Erythroblast (primary cell): ENCODE measurements around the gene FAM174C.

Source experiments
- DNase-seq, 2 experiments: peaks; one replicate each; lab custom pipeline; 2025; lab: John Stamatoyannopoulos, UW
- GATA1 ChIP-seq: IDR thresholded peaks from 2 replicates; pipeline ENCODE4 v1.6.1; 2011; ENCODE audit warnings: low read depth, mild to moderate bottlenecking, control low read depth, low read length, moderate library complexity
- POLR2A ChIP-seq: IDR thresholded peaks from 2 replicates; pipeline ENCODE4 v1.6.1; 2011; ENCODE audit warnings: mild to moderate bottlenecking, low read length

The FAM174C gene

GRCh38 chr19:1275260-1275975 is at the start of gene FAM174C:
TSS of gene FAM174C (plus strand) at chr19:1275530. CDS start at chr19:1275550, 20 bp downstream.
- TF ChIP-seq POLR2A: peak; percentile 93
- TF ChIP-seq GATA1: no peak
- peak; percentile 98 for DNase-seq

DNA sequence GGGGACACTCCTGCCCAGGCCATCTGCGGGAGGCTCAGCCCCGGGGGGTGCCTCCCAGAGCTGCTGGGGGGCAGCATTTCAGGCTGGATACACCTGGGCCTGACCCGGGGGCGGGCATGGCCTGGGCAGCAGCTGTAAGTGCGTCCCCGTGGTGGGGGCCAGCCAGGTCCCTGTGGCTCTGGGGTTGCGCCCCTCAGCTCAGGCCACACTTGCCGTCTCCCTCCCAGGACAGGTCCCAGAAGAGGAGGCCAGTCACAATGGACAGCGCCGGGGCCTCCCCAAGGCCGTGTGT is 49.2 kb upstream of the FAM174C start:
- TF ChIP-seq GATA1: no peak
- TF ChIP-seq POLR2A: no peak
- DNase-seq: no peak

DNA sequence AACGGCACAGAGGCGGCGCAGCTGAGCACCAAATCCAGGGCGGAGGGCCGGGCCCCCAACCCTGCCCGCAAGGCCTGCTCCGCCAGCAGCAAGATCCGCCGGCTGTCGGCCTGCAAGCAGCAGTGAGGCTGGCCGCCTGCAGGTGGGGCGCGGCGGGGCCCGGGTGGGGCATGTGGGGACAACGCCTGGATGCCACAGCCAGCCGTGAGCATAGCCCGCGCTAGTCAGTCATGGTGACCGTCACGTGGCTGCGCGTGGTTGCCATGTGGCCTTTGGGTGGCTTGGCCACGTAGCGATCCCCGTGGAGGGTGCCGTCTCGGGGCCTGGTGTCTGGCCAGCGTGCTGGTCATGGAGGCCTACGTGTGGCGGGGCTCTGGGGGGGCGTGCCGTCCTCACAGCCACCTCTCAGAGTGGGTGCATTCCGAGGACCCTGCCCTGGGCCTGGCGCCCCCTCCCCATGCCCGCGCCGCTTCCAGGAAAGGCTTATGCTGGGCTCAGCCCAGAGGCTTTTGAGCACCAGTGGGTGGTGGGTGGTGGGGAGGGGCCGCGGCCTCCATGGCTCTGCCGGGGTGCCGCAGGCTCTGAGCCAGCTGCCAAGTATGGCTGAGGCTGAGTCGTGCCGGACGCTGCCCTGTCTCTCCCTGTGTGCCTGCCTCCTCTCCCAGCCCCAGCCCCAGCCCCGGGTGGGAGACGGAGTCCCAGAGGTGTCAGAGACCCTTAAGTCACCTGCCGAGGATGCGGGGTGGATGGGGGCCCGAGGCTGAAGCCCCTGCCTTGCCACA is 48.6 kb upstream of the FAM174C start:
- no peak for DNase-seq
- TF ChIP-seq GATA1 (no peak), POLR2A (no peak)

GRCh38 chr19:1227304-1228054 is 47.9 kb upstream of the FAM174C start:
- TF ChIP-seq GATA1 (no peak), POLR2A (no peak)
- peak in 1 of 2 experiments; percentile 37 for DNase-seq

DNA sequence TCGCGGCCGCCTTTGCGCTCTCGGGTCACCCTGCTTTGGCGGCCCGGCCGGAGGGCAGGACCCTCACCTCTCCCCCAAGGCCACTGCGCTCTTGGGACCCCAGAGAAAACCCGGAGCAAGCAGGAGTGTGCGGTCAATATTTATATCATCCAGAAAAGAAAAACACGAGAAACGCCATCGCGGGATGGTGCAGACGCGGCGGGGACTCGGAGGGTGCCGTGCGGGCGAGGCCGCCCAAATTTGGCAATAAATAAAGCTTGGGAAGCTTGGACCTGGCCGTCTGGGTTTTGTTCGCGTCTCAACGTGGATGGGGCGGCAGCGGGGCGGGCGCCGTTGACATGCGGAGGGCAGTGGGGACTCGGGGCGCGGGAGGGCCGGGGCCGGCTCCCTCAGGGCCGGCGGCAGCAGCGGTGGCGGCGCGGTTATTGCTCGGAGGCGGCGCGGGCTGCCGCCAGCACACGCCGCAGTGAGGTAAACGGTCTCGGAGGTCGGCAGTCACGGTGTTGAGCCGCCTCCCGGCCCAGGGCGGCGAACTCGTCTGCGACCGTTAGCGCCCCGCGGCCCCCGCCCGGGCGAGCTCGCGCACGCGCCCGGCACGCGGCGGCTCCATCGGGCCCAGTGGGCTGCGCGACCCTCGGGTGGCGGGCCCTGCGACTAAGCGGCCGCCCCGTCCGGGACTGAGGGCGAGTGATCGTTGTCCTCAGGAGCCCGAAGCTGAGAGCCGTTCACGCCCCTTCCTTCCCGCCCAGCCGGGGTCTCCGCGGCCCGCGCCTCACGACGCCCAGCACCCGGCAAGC is 47.0 kb upstream of the FAM174C start:
- no peak for DNase-seq
- no peak for TF ChIP-seq POLR2A
- TF ChIP-seq GATA1: no peak

GRCh38 chr19:1229056-1229923 is 46.0 kb upstream of the FAM174C start:
- no peak for DNase-seq
- no peak for TF ChIP-seq GATA1
- TF ChIP-seq POLR2A: no peak

DNA sequence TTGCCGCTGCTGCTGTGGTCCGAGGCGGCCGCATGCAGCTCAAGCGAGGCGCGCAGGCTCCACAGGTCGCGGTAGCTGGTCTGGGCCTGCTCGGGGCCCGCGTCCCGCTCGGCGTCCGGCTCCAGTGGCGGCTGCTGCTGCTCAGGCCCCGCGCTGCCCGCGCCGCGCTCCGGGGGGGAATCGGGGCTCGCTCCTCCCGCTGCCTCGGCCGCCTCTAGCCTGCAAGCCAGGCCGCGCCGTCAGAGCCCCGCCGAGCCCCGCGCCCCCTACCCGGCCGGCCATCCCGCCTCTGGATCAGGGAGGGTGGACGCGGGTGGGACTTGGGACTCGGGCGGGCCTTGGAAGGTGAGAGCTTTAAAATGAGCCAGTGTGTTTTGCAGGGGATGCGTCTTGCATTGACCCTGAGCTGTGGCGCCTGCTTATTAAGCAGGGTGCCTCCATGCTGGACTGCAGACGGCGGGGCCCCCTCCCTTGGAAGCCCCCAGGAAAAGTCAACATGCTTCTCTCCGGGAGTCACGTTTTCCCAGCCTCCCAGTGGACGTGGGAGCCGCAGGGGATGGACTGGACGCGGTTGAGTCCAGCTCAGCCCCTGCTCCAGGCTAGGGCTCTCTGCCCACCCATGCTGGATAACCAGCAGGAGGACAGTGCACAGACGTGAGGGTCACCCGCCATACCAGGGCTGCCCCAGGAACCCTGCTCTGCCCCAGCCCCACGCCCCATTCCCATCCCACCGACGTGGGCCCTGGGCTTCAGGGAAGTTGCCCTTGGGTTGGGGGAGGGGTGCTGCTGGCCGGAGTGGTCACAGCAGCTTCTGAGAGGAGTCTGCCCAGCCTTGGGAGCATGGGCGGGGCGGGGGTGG is 45.2 kb upstream of the FAM174C start:
- no peak for DNase-seq
- TF ChIP-seq GATA1: no peak
- TF ChIP-seq POLR2A: no peak

DNA sequence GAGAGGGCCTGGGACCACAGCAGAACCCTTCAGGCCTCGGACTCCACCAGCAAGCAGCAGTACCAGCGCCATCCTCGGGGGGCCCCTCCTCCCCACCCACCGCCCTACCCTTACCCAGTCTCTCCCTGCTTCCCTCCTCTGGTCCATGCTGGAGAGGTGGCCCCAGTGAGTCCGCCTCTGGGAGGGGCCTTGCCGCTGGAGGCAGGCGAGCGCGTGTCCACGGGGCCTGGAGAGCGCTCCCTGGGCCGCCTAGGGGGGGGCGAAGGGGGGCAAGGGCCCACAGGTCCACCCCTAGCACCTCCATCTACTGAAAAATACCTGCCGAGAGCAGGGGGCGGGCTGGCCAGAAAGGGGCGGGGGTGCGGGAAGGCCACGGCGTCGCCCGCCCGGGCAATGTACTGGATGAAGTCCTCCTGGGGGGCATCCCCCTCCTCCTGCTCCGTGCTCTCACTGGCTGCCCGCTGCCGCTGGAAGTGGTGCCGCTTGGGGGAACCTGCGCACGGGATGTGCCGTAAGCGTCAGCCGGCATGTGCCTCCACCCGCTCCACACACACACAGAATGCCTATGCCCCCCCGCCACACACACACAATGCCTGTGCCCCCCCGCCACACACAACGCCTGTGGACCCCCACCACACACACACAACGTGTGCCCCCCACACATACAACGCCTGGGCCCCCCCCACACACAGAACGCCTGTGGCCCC is 44.4 kb upstream of the FAM174C start:
- no peak for TF ChIP-seq POLR2A
- no peak for TF ChIP-seq GATA1
- no peak for DNase-seq

DNA sequence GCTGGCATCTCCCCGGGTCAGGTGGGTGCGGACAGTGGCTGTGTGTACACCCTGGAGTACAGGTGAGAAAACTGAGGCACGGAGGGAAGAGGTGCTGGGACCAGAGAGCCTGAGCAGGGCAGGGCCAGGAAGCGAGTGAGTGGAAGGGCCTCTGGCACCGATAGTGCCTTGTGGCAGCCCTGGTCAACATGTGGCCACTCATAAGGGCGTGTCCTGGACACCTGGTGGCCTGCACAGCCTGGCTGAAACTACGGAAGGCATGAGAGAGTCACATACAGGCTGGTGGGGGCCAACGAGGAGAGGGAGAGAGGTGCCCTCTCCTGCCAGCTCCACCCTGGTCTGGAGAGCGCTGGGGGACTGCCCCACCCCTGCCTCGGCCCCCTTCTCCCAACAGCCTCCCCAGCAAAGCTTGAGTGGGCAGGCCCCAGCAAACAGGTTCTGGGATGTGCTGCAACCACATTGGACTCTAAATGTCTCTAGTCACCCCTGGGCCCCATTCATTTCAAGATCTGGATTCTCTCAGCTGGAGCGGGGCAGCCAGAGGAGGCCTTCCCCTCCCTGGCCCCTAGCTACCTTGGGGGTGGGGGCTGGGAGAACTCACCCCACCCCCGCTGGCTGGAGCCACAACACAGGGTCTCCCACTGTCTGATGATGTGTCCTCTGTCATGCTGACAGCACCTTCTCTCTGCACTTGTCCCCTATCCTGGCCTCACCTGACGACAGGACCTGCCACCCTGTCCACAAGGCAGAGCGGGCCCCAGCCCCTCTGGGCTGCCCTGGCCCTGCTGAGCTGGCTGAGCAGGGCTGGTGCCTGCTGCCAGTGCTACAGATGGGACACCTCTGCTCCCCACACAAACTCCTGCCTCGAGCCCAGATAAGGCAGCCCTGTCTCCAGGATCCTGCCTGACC is 43.3 kb upstream of the FAM174C start:
- DNase-seq: peak in 1 of 2 experiments; percentile 36
- TF ChIP-seq POLR2A (no peak), GATA1 (no peak)

DNA sequence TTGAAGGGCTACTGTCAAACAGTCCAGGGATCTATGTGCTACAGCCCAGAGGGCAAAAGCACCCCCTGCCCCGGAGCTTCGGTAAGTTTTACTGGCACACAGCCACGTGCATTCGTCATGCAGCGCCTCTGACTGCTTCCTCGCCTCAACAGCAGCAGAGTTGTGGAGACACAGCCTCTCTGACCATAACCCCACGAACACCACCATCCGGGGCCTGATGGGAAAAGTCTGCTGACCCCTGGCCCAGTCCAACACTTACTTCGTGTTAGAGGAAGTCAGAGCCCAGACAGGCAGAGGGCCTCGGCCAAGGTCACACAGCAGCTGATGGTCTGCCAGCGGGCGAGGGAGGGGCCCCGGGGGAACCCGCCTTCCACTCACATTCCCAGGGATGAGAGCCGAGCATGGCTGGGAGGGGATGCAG is 42.7 kb upstream of the FAM174C start:
- DNase-seq: peak in 1 of 2 experiments; percentile 58

More for the DNA sequence above, 42.7 kb upstream of the FAM174C start:
- TF ChIP-seq POLR2A (no peak), GATA1 (no peak)
